UCSD-AML1 (cell line): Measurements from ENCODE around the gene ATP13A3.

ENCODE experiments used
- DNase-seq: peaks from one replicate; lab custom pipeline; 2025; ENCODE audit not compliant: unreplicated experiment; lab: John Stamatoyannopoulos, UW

ATP13A3 gene

DNA sequence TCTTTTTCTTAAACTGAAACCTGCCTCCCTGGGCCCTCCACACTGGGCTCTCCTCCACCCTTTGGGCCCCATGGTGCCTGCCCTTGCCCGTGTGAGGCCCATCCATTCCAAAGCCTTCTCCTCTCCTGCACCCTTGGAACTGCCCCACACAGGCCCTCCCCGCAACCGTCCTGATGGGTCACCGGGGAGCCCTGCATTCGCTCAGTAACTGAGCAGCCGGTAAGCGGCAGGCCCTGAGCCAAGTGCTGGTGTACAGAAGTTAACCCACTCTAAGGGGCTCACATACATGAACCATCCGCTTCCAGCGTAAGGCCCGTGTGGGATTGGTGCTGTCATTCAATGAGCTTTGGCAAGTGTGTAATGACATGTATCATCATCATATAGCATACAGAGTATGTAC is 111.9 kb downstream of the ATP13A3 start:
- DNase-seq = no peak

DNA sequence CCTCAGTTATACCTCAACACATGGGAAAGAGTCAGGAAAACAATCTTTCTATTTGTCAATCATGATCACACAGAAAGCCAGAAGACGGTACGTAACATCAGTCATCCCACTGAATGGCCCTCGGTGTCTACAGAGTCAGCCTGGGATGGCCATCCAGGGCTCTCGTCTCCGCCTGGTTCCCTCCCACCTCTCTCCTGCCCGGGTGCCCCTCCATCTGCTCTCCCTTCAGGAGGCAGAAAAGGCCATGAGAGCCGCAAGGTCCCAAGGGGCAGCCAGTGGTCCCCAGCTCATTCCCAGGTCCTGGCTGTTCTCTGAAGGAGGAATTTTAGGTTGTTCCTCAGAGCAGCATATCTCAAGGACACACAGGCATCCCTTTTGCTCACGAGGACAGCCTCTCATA is 112.9 kb downstream of the ATP13A3 start:
- DNase-seq = no peak

DNA sequence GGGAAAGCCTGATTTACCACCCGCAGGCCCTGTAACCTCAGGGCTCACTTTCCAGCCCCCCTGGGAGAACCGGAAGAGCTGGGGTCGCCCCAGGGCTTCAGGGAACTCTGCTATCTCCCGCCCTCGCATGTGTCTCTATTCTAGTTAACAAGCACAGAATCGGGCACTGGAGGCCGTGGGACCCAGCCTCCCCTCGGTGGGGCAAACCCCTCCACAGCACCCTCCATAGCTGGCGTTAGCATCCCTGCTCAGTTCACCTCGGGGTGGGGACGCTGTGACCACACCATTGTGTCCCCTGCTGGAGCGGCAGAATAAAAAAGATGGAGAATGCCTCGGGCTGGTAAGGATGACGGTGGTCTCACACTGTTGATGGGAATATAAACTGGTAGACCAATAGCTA is 113.8 kb downstream of the ATP13A3 start:
- DNase-seq = no peak

DNA sequence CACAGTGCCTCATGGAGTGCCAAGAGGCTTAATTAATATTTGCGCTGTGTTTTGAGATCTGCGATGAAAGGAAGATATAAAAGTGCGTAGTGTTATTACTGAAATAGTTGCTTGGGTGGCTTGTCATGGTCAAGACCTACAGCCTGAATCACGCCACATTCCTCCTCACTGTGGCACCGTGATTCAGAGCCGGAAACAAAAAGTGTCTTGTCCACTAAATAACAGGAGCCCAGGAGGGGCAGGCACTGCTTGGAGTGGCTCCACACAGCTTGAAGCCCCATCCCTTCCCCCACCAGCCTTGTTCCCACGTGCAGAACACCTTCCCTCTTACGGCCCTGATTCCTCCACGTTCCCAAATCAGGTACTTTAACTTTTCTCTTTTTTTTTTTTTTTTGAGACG is 116.0 kb downstream of the ATP13A3 start:
- no peak for DNase-seq

DNA sequence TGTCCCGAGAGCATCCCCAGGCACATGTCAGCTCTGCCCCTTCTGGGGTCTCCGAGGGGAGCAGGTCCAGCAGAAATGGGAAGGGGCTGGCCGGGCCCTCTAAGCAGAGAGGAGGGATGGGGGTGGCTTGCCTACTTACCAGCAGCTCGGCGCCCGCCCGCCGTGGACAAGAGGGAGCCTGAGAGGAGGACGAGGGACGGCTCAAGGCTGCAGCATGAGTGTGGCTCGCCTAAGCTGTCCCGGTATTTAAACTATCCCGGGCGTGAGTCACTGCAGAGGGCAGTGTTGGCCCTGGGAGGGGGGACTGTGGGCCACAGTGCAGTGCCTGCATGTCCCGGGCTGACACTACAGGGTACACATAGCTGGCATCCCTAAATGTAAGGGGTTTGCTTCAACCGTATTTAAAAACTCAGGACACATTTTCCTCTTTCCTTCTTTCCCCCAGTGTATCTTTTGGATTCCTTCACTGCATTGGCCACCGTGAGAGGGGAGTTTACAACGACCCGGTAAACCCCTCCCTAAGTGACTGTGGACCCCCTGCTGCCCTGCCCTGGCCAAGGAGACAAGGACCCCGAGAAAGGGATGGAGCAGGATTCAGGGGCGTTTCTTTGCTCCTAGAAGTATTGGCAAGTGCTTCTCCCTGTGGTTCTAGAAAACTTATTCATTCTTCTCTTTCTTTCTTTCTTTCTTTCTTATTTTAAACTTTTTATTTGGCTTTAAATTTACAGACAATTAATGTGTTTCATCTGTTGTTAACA is 117.1 kb downstream of the ATP13A3 start, which contains the start of gene LRRC15:
Gene LRRC15, minus strand, starts transcription at position 222 of the 758 bp plus-strand sequence. CDS start 8,700 bp downstream, outside the sequence.
- no peak for DNase-seq

DNA sequence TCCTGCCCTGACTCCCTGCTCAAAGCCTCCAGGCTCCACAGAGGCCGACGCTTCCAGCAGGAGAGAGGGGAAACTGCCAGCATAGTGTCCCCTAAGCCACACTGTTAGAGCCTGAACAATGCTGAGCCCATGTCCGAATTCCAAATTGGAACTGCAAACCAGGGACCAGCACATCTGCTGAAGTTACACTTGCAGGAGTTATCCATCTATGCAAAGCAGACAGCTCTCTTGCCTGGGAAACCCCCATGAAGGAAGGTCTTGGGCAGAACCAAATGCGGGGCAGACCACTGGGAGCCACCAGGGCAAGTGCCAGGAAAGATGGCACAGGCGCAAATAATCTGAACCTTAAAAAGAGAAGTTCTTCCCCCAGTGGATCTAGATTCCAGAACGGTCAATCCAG is 117.9 kb downstream of the ATP13A3 start:
- DNase-seq = no peak

DNA sequence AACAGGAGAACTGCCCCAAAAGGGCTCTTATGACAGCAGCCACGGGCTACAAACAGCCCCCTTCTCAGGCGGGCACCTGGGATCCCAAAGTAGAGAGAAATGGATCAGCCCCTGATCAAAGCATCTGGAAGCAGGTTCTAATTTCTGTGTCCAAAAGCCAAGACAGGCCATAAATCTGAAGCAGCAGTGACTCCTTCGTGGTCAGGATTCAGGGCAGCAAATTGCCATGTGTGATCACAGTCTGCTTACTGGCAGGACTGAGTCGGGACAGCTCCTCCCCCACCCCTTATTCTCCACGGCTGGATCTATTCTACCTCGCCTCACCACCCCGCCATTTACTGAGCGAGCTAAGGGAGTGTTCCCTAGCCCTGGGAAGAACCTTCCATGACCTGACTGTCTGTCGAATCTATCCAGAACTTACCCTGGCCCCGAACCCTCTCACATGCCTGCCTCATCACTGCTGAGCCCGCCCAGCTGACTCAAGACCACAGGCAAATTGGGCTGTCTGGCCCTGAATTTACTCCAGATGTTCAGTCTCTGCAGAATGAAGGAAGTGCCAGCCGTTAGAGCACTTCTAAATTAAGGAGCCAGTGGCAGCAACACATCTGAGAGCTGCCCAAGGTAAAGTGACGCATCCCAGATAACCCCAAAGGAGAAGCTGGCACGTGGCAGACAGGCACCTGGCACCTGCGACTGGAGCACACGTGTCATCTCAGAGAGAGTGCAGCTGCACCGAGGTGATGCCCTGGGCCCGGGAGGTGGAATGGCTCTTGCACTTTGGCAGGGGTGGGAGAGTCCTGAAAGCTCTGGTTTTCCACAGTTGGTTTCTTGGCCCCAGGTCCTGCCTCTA is 118.6 kb downstream of the ATP13A3 start:
- no peak for DNase-seq

DNA sequence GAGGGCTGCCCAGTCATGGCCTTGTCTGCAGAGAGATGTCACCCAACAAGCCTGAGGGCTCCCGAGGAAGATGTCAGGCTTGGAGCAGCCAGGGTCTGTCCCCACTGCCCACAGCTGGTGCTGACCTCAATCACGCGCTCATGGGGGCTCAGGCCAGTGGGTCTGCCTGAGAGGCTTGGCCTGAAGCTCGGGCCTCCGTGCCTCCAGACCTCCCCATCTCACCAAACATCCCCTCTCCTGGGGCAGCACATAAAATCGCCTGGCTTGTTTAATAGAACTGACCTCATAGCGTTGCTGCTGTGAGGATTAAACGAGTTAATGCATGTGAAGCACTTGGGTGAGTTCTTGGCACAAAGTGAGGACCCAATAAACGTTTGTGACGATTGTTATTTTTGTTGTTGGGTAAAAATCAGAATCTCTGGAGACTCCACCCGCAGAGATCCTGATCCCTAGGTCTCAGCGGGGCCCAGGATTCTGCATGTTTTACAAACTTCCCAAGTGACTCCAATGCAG is 120.8 kb downstream of the ATP13A3 start:
- DNase-seq = no peak

DNA sequence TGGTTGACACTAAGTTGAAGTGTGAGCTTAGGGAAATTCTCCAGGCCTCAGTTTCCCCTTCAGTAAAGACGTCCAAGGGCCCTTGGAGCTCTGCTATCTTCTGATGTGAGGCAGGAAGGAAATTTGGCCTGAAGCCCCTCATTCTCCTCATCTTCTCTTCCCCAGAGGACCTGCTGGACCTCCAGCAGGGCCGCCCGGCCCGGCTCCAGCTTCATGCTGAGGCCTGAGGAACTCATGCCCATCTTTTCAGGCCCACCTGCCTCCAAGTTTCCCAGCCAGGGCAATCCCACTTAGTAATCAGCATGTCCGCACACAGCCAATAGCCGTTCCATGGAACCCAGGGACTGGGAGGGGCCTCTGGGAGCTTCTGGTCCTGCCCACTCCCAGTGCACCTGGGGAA is 121.3 kb downstream of the ATP13A3 start:
- no peak for DNase-seq

DNA sequence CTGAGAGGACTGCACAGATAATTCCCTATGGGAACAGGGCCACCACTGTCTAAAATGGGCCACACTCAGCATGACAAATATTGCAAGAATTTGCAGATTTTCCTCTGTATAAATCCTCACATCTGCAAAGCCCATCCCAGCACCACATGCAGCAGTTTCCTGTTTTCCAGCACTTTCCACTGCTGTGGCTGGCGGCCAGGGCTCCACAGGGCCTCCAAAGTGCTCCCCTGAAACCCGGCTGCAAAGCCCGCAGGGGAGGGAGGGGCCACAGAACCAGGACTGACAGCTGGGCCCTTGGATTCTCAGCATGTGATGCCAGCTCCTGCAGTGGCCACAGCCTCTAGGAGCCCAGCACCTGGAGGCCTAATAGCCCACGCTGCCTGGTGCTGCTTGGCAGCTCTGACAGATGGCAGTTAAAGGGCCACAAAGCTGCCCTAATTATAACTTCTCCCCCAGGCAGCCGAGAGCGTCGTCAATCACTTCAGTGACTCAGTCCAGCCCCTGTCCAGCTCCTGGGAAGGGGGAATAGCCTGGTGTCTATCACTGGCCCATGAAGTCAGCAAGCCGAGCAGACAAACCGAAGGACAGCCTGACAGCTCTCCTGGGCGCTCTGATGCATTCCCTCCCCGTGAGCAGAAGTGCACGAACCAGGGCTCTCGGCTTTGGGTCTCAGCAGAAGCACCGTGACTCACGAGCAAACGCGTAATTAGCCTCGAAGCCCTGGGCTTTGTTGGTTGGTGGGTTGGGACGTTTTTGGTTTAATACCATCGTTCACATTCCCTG is 122.0 kb downstream of the ATP13A3 start:
- DNase-seq = no peak

DNA sequence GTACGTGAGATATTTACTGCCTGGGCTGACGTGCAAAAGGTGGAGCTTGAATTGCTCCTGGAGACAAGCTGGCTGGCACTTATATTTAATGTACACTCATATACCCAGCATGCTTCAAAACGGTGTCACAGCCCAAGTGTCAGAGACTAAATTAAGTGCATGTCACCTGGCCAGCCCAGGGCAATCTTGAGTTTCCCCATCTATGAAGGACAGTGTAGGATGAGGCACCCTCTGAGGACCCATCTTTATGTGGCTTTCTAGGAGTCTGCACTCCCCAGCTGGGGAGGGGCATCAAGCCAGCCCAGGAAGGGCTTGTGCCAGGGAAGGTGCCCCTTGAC is 122.5 kb downstream of the ATP13A3 start:
- no peak for DNase-seq

DNA sequence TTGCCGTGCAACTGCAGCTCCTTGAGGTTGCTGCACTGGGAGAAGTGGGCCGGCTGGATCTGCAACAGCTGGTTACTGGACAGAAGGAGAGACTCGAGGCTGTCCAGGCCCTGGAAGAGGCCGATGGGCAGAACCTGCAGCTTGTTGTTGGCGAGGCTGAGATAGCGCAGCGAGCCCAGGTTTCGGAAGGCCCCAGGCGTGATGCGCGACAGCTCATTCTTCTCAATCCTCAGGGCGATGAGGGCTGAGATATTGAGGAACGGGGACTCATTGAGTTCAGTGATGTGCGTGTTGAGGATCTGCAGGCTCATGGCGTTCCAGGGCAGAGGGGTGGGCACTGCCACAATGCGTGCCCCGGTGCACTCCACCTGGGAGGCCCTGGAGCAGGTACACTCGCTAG is 126.2 kb downstream of the ATP13A3 start:
- no peak for DNase-seq

DNA sequence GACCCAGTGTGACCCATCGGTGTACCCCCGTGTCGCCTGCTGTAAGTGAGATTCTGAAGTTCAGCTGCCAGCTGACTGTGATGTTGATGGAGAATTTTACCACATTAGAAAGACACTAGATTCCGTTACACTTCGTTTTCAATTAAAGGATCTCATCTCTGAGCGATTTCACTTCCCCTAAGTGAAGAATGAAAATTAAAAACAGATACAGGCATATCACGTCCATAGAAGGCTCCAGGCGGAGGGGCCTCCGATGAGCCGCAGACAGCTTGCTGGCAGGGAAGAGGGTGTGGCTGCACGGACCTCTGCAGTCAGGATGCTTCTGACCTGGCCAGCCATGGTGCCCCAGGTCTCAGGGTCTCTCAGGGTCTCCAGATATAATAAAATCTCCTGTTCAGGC is 129.1 kb downstream of the ATP13A3 start:
- DNase-seq = no peak

DNA sequence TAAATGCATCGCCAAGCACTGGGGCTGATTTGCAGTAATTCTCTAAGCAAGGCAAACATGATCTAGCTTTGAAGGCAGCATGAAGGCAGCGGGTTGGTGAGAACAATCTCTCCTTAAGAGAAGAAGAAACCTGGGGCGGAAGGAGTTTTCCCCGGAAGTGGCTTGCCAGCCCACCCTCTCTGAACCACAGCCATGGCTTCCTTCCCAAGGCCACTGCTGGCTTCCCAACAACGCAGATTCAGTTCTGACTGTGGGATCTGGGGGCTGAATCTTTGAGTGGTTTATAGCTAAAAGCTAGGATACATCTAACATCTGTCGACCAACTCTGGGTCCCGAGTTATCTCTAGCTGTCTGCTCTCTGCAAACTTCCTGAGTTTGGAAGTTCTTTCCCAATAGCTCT is 131.4 kb downstream of the ATP13A3 start:
- peak; percentile 37 for DNase-seq

DNA sequence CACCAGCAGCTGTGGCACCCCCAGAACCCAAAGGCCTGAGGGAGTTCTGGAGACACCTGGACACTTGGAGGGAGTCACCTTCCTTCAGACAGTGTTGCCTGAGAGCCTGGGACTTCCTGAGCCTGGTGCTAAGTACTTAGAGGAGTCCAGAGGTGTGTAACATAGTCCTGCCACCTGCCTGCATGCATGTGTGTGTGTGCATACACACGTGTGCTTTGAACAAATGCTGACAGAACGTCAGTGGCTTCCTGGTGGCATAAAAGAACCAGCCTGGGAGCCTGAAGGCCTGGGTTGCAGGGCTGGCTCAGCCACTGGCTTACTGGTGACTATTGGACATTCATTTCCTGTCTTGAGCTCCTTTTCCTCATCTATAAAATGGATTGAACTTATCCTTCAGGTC is 132.5 kb downstream of the ATP13A3 start:
- no peak for DNase-seq
